Right lobe of liver (tissue), 4 donors: ENCODE data around the gene TGFB1.

ENCODE experiments used
- POLR2A ChIP-seq: fragments of 450-650 bp; IDR thresholded peaks from one replicate; pipeline ENCODE4 v1.6.1; 2017; ENCODE audit warnings: antibody characterized with exemption, mild to moderate bottlenecking
- TF ChIP-seq, protein P1 (sequence below), 4 donors: fragments of 200-600 bp in 3 of 4; fragments of 450-650 bp in 1 of 4; IDR thresholded peaks; one replicate each; pipeline versions ENCODE4 v1.5.1 to v1.8.0; 2016 to 2022; ENCODE audit warnings: antibody characterized with exemption in 4 of 4, mild to moderate bottlenecking in 2 of 4
- donor health status: DM: no; HTN: no; CAD: no.
- donor health status: DM: no; HTN: no; CAD: no.
- donor health status: DM: no; HTN: yes; CAD: no.

DNA sequence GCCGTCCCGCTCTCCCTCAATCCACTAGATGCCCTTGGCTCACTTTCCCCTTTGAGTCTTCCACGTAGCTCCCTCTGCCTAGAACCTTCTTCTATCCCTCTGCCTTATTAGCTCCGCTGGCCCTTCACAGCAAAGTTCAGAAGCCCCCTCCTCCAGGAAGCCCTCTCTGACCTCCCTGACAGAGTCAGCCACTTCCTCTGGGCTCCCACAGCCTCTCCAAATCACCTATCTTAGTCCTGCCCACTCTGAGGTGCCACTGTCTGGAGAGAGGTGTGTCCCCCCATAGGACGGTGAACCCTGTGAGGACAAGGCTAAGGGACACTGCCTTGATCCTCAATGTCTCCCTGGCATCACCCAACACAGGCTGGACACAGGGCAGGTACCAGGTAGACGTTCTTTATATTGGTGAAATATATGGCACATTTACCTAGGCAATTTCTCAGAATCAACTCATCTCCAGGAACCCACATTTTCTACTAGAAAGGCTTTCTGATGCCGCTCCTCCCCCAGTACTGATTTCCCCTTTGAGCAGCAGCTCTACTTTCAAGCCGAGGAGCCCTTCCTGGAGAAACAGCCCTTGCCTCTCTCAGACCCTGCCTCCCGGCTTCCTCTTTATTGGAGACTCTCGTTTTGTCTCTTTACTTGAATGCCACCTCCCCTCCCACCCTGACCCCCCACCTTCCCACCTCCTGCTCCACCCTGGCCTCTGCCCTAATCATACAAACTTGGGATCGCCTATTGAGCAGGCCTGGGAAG, 3.4 kb upstream of the TGFB1 start:
- TF ChIP-seq, protein P1, sequence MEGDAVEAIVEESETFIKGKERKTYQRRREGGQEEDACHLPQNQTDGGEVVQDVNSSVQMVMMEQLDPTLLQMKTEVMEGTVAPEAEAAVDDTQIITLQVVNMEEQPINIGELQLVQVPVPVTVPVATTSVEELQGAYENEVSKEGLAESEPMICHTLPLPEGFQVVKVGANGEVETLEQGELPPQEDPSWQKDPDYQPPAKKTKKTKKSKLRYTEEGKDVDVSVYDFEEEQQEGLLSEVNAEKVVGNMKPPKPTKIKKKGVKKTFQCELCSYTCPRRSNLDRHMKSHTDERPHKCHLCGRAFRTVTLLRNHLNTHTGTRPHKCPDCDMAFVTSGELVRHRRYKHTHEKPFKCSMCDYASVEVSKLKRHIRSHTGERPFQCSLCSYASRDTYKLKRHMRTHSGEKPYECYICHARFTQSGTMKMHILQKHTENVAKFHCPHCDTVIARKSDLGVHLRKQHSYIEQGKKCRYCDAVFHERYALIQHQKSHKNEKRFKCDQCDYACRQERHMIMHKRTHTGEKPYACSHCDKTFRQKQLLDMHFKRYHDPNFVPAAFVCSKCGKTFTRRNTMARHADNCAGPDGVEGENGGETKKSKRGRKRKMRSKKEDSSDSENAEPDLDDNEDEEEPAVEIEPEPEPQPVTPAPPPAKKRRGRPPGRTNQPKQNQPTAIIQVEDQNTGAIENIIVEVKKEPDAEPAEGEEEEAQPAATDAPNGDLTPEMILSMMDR (IDR thresholded peaks at IDR 0.05), result no peak
- no peak for TF ChIP-seq POLR2A
